HCT116 (cell line): ENCODE data around the gene WDFY2.

Experiments used
- EZH2 ChIP-seq: fragments of 200-600 bp; sonication (generic); IDR thresholded peaks from 2 replicates; pipeline ENCODE4 v1.6.1; 2017; ENCODE audit warnings: antibody characterized with exemption, mixed run types
- JUND ChIP-seq: IDR thresholded peaks from 2 replicates; pipeline ENCODE4 v1.6.1; 2012
- POLR2A ChIP-seq: IDR thresholded peaks from 2 replicates; pipeline ENCODE4 v1.7.0; 2011; ENCODE audit warnings: borderline replicate concordance; ENCODE audit not compliant: insufficient read depth, insufficient read length; ENCODE audit errors: extremely low read depth
- POLR2AphosphoS5 ChIP-seq: IDR thresholded peaks from 2 replicates; pipeline ENCODE4 v1.6.1; 2011; ENCODE audit warnings: mild to moderate bottlenecking, low read depth, low read length, moderate library complexity
- RAD21 ChIP-seq: IDR thresholded peaks from 2 replicates; pipeline ENCODE4 v1.6.1; 2012; ENCODE audit warnings: low read depth, mild to moderate bottlenecking
- ZFX ChIP-seq: fragments of 450-650 bp; IDR thresholded peaks from 2 replicates; pipeline ENCODE4 v1.6.1; 2017
- TF ChIP-seq, protein P1 (sequence below), 3 experiments: fragments of 200-600 bp in 1 of 3; sonication (generic) in 1 of 3; IDR thresholded peaks in 2 of 3; conservative IDR thresholded peaks in 1 of 3; 2 replicates each; pipeline ENCODE4 v1.5.1; 2012 to 2017; ENCODE audit warnings: low read depth in 2 of 3, low read length in 2 of 3, antibody characterized with exemption in 1 of 3, borderline replicate concordance in 1 of 3, control low read depth in 1 of 3, mild to moderate bottlenecking in 1 of 3, mixed read lengths in 1 of 3, mixed run types in 1 of 3, moderate library complexity in 1 of 3; ENCODE audit not compliant: insufficient read depth in 1 of 3
- TF ChIP-seq, protein P2 (sequence below): IDR thresholded peaks from 2 replicates; pipeline ENCODE4 v1.6.1; 2012; ENCODE audit warnings: low read depth
- TF ChIP-seq, protein P3 (sequence below): IDR thresholded peaks from 2 replicates; pipeline ENCODE4 v1.6.1; 2012

DNA sequence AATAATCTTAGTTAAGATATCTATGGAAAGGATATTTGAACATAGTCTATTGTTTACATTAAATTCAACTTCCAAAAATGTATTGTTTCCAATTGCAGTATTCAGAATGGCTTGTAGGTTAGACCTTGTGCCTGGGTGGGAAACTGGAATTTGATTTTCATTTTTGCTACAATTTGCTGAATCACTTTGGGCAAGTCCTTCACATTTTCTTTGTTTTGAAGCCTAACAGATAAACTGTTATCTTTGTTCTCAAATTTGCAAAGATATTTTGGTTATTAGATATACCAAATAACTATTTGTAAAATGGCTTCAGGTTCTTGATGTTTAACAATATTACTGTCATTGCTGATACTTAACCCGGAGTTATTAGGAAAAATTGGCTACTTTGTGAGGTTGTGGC lies 82.6 kb downstream of the WDFY2 start:
- TF ChIP-seq, protein P1, sequence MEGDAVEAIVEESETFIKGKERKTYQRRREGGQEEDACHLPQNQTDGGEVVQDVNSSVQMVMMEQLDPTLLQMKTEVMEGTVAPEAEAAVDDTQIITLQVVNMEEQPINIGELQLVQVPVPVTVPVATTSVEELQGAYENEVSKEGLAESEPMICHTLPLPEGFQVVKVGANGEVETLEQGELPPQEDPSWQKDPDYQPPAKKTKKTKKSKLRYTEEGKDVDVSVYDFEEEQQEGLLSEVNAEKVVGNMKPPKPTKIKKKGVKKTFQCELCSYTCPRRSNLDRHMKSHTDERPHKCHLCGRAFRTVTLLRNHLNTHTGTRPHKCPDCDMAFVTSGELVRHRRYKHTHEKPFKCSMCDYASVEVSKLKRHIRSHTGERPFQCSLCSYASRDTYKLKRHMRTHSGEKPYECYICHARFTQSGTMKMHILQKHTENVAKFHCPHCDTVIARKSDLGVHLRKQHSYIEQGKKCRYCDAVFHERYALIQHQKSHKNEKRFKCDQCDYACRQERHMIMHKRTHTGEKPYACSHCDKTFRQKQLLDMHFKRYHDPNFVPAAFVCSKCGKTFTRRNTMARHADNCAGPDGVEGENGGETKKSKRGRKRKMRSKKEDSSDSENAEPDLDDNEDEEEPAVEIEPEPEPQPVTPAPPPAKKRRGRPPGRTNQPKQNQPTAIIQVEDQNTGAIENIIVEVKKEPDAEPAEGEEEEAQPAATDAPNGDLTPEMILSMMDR (IDR thresholded peaks at IDR 0.05 in 2 of 3, conservative IDR thresholded peaks at IDR 0.05 in 1 of 3; ENCODE audit: borderline replicate concordance in 1 of 3, insufficient read depth in 1 of 3, low read depth in 2 of 3, low read length in 2 of 3) = no peak
- no peak for TF ChIP-seq ZFX
- no peak for TF ChIP-seq RAD21
- TF ChIP-seq POLR2A = no peak
- TF ChIP-seq, protein P2, sequence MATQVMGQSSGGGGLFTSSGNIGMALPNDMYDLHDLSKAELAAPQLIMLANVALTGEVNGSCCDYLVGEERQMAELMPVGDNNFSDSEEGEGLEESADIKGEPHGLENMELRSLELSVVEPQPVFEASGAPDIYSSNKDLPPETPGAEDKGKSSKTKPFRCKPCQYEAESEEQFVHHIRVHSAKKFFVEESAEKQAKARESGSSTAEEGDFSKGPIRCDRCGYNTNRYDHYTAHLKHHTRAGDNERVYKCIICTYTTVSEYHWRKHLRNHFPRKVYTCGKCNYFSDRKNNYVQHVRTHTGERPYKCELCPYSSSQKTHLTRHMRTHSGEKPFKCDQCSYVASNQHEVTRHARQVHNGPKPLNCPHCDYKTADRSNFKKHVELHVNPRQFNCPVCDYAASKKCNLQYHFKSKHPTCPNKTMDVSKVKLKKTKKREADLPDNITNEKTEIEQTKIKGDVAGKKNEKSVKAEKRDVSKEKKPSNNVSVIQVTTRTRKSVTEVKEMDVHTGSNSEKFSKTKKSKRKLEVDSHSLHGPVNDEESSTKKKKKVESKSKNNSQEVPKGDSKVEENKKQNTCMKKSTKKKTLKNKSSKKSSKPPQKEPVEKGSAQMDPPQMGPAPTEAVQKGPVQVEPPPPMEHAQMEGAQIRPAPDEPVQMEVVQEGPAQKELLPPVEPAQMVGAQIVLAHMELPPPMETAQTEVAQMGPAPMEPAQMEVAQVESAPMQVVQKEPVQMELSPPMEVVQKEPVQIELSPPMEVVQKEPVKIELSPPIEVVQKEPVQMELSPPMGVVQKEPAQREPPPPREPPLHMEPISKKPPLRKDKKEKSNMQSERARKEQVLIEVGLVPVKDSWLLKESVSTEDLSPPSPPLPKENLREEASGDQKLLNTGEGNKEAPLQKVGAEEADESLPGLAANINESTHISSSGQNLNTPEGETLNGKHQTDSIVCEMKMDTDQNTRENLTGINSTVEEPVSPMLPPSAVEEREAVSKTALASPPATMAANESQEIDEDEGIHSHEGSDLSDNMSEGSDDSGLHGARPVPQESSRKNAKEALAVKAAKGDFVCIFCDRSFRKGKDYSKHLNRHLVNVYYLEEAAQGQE = no peak
- TF ChIP-seq, protein P3, sequence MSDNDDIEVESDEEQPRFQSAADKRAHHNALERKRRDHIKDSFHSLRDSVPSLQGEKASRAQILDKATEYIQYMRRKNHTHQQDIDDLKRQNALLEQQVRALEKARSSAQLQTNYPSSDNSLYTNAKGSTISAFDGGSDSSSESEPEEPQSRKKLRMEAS = no peak
- TF ChIP-seq JUND = no peak
- no peak for TF ChIP-seq POLR2AphosphoS5
- TF ChIP-seq EZH2 = no peak
